ENCODE data around the gene SLCO1B3. TPM values are rescaled to one million over a fixed set of nuclear protein-coding genes. Genes with fewer than 3 reads are reported as not detected.

Gene SLCO1B3
- total and polyA plus RNA-seq, 2 of the 8 experiments (the other 6 are each of a cell fraction or from before 2014, with no cell fraction given): not detected

DNA sequence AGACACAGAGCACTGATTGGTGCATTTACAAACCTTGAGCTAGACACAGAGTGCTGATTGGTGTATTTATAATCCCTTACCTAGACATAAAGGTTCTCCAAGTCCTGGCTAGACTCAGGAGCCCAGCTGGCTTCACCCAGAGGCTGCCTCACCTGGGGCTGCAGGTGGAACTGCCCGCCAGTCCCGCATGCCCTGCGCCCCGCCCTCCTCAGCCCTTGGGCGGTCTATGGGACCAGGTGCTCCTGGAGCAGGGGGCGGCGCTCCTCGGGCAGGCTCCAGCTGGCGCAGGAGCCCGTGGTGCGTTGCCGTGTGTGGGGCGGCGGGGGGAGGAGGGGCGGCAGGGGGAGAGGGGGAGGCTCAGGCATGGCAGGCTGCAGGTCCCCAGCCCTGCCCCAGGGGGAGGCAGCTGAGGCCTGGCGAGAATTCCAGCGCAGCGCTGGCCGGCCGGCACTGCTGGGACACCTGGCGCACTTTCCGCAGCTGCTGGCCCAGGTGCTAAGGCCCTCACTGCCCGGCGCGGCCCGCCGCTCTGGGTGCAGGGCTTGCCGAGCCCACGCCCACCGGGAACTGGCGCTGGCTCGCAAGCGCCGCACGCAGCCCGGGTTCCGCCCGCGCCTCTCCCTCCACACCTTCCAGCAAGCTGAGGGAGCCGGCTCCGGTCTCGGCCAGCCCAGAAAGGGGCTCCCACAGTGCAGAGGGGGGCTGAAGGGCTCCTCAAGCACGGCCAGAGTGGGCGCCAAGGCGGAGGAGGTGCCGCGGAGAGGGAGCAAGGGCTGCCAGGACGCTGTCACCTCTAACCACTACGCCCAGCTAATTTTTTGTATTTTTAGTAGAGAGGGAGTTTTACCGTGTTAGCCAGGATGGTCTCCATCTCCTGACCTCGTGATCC, 3.1 kb upstream of the SLCO1B3 start (continued):
- no peak for TF ChIP-seq POLR2A (IDR thresholded peaks at IDR 0.05; ENCODE audit: control extremely low read depth in 1 of 2, low read depth in 2 of 2, low read length in 2 of 2)

All from H1 (cell line).